Trophoblast cell (in vitro differentiated cells and primary cell): ENCODE measurements around the gene VSTM2B.

Source experiments
- DNase-seq, 2 donors: peaks; one replicate each; pipeline ENCODE4 v3.0.0-alpha.2; 2016
- H2AFZ ChIP-seq: 2 replicates; pipeline ENCODE4 v1.6.1; 2013; ENCODE audit warnings: low read length, moderate library complexity, mild to moderate bottlenecking; ENCODE audit not compliant: insufficient read depth, poor library complexity
- H2AK5ac ChIP-seq: 2 replicates; pipeline ENCODE4 v1.6.1; 2013; ENCODE audit warnings: mild to moderate bottlenecking, low read length
- H2BK120ac ChIP-seq: 2 replicates; pipeline ENCODE4 v1.6.1; 2013; ENCODE audit warnings: low read length, mild to moderate bottlenecking, moderate library complexity; ENCODE audit not compliant: insufficient read depth, poor library complexity
- H2BK12ac ChIP-seq: 2 replicates; pipeline ENCODE4 v1.6.1; 2013; ENCODE audit warnings: mild to moderate bottlenecking, low read length, moderate library complexity
- H2BK5ac ChIP-seq: 2 replicates; pipeline ENCODE4 v1.6.1; 2013; ENCODE audit warnings: low read length, low read depth, moderate library complexity, mild to moderate bottlenecking; ENCODE audit not compliant: poor library complexity
- H3K14ac ChIP-seq: 2 replicates; pipeline ENCODE4 v1.6.1; 2013; ENCODE audit warnings: mild to moderate bottlenecking, low read length
- H3K18ac ChIP-seq: 2 replicates; pipeline ENCODE4 v1.6.1; 2013; ENCODE audit warnings: mild to moderate bottlenecking, low read length
- H3K23ac ChIP-seq: 2 replicates; pipeline ENCODE4 v1.6.1; 2013; ENCODE audit warnings: low read length
- H3K27ac ChIP-seq: 2 replicates; pipeline ENCODE4 v1.5.1; 2013; ENCODE audit warnings: low read depth, mild to moderate bottlenecking, inconsistent platforms, low read length, moderate library complexity
- H3K27me3 ChIP-seq: 2 replicates; pipeline ENCODE4 v1.6.1; 2013; ENCODE audit warnings: inconsistent platforms, mild to moderate bottlenecking, low read length, moderate library complexity; ENCODE audit not compliant: insufficient read depth
- H3K36me3 ChIP-seq, 2 experiments: 1 replicate in 1 of 2; 2 replicates in 1 of 2; pipeline ENCODE4 v1.6.1; 2013; ENCODE audit warnings: low read length in 2 of 2, mild to moderate bottlenecking in 2 of 2, moderate library complexity in 1 of 2; ENCODE audit not compliant: insufficient read depth in 2 of 2, control insufficient read depth in 1 of 2
- H3K4ac ChIP-seq: 2 replicates; pipeline ENCODE4 v1.6.1; 2013; ENCODE audit warnings: low read depth, mild to moderate bottlenecking, low read length, moderate library complexity
- H3K4me1 ChIP-seq, 2 experiments: 1 replicate in 1 of 2; 2 replicates in 1 of 2; pipeline ENCODE4 v1.6.1; 2013; ENCODE audit warnings: low read length in 2 of 2, mild to moderate bottlenecking in 2 of 2, moderate library complexity in 1 of 2; ENCODE audit not compliant: insufficient read depth in 2 of 2, control insufficient read depth in 1 of 2
- H3K4me2 ChIP-seq: 2 replicates; pipeline ENCODE4 v1.6.1; 2013; ENCODE audit warnings: inconsistent platforms, mild to moderate bottlenecking, low read length, moderate library complexity
- H3K4me3 ChIP-seq: 2 replicates; pipeline ENCODE4 v1.5.1; 2013; ENCODE audit warnings: mild to moderate bottlenecking, low read depth, low read length, inconsistent platforms
- H3K79me1 ChIP-seq: one replicate; pipeline ENCODE4 v1.6.1; 2013; ENCODE audit warnings: low read length
- H3K79me2 ChIP-seq: 2 replicates; pipeline ENCODE4 v1.6.1; 2013; ENCODE audit warnings: low read length, mild to moderate bottlenecking; ENCODE audit not compliant: control insufficient read depth, insufficient read depth, poor library complexity
- H3K9ac ChIP-seq: 2 replicates; pipeline ENCODE4 v1.6.1; 2013; ENCODE audit warnings: mild to moderate bottlenecking, low read length
- H3K9me3 ChIP-seq: 2 replicates; pipeline ENCODE4 v1.6.1; 2013; ENCODE audit warnings: low read depth, mild to moderate bottlenecking, control low read depth, inconsistent platforms, low read length; ENCODE audit not compliant: insufficient read depth
- H4K12ac ChIP-seq: 2 replicates; pipeline ENCODE4 v1.6.1; 2013; ENCODE audit warnings: low read depth, mild to moderate bottlenecking, low read length, moderate library complexity
- H4K8ac ChIP-seq: 2 replicates; pipeline ENCODE4 v1.6.1; 2013; ENCODE audit warnings: low read depth, mild to moderate bottlenecking, low read length, moderate library complexity
- H4K91ac ChIP-seq: one replicate; pipeline ENCODE4 v1.6.1; 2013; ENCODE audit warnings: low read depth, mild to moderate bottlenecking, low read length, moderate library complexity
- WGBS: extraction: QIAGEN DNeasy Blood & Tissue Kit; methylation state at CpG from one replicate; pipeline ENCODE4 v1.1.7; 2013; ENCODE audit warnings: missing lambda C conversion rate; ENCODE audit not compliant: insufficient read length, insufficient coverage; ENCODE audit errors: extremely low coverage; 5-methylcytosine and 5-hydroxymethylcytosine counted together

Gene VSTM2B

DNA sequence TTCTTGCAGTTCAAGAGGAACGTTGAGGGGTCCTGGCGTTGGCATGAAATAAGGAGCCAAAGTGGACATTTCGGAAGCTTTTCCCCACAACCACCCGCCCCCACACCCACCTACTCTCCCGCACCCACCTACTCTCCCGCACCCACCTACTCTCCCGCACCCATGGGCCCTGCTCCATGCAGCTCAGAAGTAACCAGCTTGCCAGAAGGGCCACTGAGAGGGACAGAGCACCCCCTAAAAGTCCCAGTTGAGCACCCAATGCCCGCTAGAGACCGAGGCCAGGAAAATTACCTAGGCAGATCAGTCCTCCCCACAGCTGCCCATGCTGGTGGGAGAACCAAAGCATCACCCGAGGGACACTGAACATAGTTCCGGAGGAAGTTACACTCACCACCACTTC is 11.8 kb downstream of the VSTM2B start:
- H4K91ac ChIP-seq = no peak overlapping the region
- no peak overlapping the region for H3K4me3 ChIP-seq
- H2AK5ac ChIP-seq = no peak overlapping the region
- no peak overlapping the region for H4K12ac ChIP-seq
- H3K36me3 ChIP-seq = no peaks in the 10 kb centered on the region
- WGBS = no CpG with 5 or more reads among the region's 11 CpGs
- no peaks in the 10 kb centered on the region for H3K79me2 ChIP-seq
- H2BK120ac ChIP-seq = no peak overlapping the region
- no peak overlapping the region for H3K9ac ChIP-seq
- no peak overlapping the region for H2BK5ac ChIP-seq
- H3K18ac ChIP-seq = no peak overlapping the region
- H3K9me3 ChIP-seq = peaks cover 5% of the 10 kb centered on the region
- no peak overlapping the region for H4K8ac ChIP-seq
- DNase-seq = no peak
- H3K27ac ChIP-seq = no peak overlapping the region
- no peaks in the 10 kb centered on the region for H3K79me1 ChIP-seq
- H3K4me1 ChIP-seq = no peaks in the 10 kb centered on the region
- H3K4me2 ChIP-seq = no peak overlapping the region
- no peak overlapping the region for H3K4ac ChIP-seq
- H3K23ac ChIP-seq = no peak overlapping the region
- no peaks in the 10 kb centered on the region for H3K27me3 ChIP-seq
- no peak overlapping the region for H3K14ac ChIP-seq
- H2AFZ ChIP-seq = no peak overlapping the region
- H2BK12ac ChIP-seq = no peak overlapping the region

DNA sequence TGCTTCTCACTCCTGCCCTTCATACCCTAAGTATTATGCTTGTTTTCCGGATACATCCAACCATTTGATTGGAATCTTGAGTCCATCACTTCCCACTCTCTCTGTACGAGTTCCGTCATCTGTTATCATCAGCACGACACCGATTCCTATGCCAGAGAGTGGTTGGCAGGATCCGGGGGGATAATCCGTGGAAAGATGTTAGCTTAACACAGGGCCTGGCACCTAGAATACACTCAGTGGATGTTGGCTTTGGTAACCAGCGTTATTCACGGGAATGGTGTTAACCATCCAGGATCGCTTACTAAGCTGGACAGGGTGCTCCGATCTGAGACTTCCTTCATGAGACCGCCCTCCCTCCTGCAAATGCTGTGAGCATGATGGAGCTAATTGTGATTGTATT is 12.4 kb downstream of the VSTM2B start:
- no peak overlapping the region for H3K4me3 ChIP-seq
- no peak overlapping the region for H2AK5ac ChIP-seq
- no peak overlapping the region for H3K9ac ChIP-seq
- H3K79me1 ChIP-seq = no peaks in the 10 kb centered on the region
- no peak overlapping the region for H2BK12ac ChIP-seq
- no peak overlapping the region for H4K91ac ChIP-seq
- H3K4me2 ChIP-seq = no peak overlapping the region
- H3K36me3 ChIP-seq = no peaks in the 10 kb centered on the region
- no peak overlapping the region for H3K18ac ChIP-seq
- no peak overlapping the region for H2AFZ ChIP-seq
- H3K27ac ChIP-seq = no peak overlapping the region
- H3K23ac ChIP-seq = no peak overlapping the region
- no peak overlapping the region for H4K12ac ChIP-seq
- no peak overlapping the region for H2BK120ac ChIP-seq
- no CpG with 5 or more reads among the region's 12 CpGs for WGBS
- no peak overlapping the region for H3K4ac ChIP-seq
- DNase-seq = no peak
- H3K14ac ChIP-seq = no peak overlapping the region
- H4K8ac ChIP-seq = no peak overlapping the region
- peaks cover 5% of the 10 kb centered on the region for H3K9me3 ChIP-seq
- H3K79me2 ChIP-seq = no peaks in the 10 kb centered on the region
- no peak overlapping the region for H2BK5ac ChIP-seq
- H3K27me3 ChIP-seq = no peaks in the 10 kb centered on the region
- H3K4me1 ChIP-seq = no peaks in the 10 kb centered on the region

GRCh38 chr19:29538651-29539050 is 12.9 kb downstream of the VSTM2B start:
- Histone ChIP-seq H3K9ac (no peak overlapping the region), H4K91ac (no peak overlapping the region), H3K79me1 (no peaks in the 10 kb centered on the region), H3K4ac (no peak overlapping the region), H3K9me3 (peaks cover 7% of the 10 kb centered on the region), H2BK12ac (no peak overlapping the region), H2AK5ac (no peak overlapping the region), H2BK5ac (no peak overlapping the region), H3K14ac (no peak overlapping the region), H3K36me3 (no peaks in the 10 kb centered on the region), H3K79me2 (no peaks in the 10 kb centered on the region), H3K4me2 (no peak overlapping the region), H4K8ac (no peak overlapping the region), H4K12ac (no peak overlapping the region), H3K18ac (no peak overlapping the region), H2BK120ac (no peak overlapping the region), H3K23ac (no peak overlapping the region), H2AFZ (no peak overlapping the region), H3K27ac (no peak overlapping the region), H3K27me3 (no peaks in the 10 kb centered on the region), H3K4me1 (no peaks in the 10 kb centered on the region), H3K4me3 (no peak overlapping the region)
- no CpG with 5 or more reads among the region's 3 CpGs for WGBS
- no peak for DNase-seq

DNA sequence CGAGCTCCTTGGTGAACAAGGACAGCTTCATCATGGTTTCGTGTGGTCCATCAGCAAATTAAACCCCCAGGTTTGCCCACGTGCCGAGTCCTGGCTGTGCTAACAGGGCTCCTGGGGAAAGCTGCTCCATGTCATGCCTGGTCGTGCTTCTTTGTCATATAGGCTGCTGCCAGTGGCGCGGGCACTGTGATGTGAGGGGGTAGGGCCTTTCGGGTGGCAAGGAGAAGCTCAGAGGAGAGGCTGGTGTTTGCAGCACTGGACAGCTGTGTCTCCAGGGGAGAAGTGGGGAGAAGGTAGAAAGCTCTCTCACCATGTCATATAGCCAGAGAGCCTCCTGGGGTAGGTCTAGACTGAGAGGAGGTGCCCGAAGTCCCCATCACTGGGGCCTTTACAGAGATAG is 13.3 kb downstream of the VSTM2B start:
- DNase-seq = no peak
- Histone ChIP-seq H3K27me3 (no peaks in the 10 kb centered on the region), H2AK5ac (no peak overlapping the region), H3K4me2 (no peak overlapping the region), H3K23ac (no peak overlapping the region), H3K4me3 (no peak overlapping the region), H3K18ac (no peak overlapping the region), H2BK120ac (no peak overlapping the region), H3K79me2 (no peaks in the 10 kb centered on the region), H2BK12ac (no peak overlapping the region), H3K79me1 (no peaks in the 10 kb centered on the region), H3K36me3 (no peaks in the 10 kb centered on the region), H3K9ac (no peak overlapping the region), H4K91ac (no peak overlapping the region), H2BK5ac (no peak overlapping the region), H3K9me3 (peaks cover 7% of the 10 kb centered on the region), H3K4ac (no peak overlapping the region), H4K8ac (no peak overlapping the region), H3K14ac (no peak overlapping the region), H3K27ac (no peak overlapping the region), H3K4me1 (no peaks in the 10 kb centered on the region), H4K12ac (no peak overlapping the region), H2AFZ (no peak overlapping the region)
- WGBS = no CpG with 5 or more reads among the region's 9 CpGs
